Glomerular endothelial cell (primary cell): ENCODE data around the gene PRR5L. TPM values are rescaled to one million over a fixed set of nuclear protein-coding genes. Genes with fewer than 3 reads are reported as not detected.

Experiments
- DNase-seq: peaks from one replicate; pipeline ENCODE4 v3.0.0-alpha.2; 2011; ENCODE audit warnings: low read depth, low spot score; ENCODE audit errors: extremely low read depth
- total RNA-seq: library from RNA; depleted of rRNA; stranded (reverse); fragments of >200 nt; gene quantifications from 2 replicates; pipeline ENCODE4 v1.2.3, GENCODE V29; 2015

The PRR5L gene
- total RNA-seq, 1 donor from 2014 or later = 54.1 TPM

- no peak for DNase-seq
Observed at GRCh38 chr11:36354221-36355003, 58.3 kb downstream of the PRR5L start.

- DNase-seq = no peak
Observed at GRCh38 chr11:36356201-36356600, 60.1 kb downstream of the PRR5L start.

GRCh38 chr11:36357831-36358230 lies 61.7 kb downstream of the PRR5L start:
- DNase-seq = no peak

GRCh38 chr11:36358436-36358835 lies 62.3 kb downstream of the PRR5L start:
- DNase-seq = no peak

- no peak for DNase-seq
Observed at GRCh38 chr11:36360318-36360717, 64.2 kb downstream of the PRR5L start.

- DNase-seq = no peak
Observed at GRCh38 chr11:36360826-36361415, 64.8 kb downstream of the PRR5L start.

- no peak for DNase-seq
Observed at GRCh38 chr11:36361472-36361871, 65.4 kb downstream of the PRR5L start.

- DNase-seq = no peak
Observed at GRCh38 chr11:36361901-36362391, 65.9 kb downstream of the PRR5L start.

- no peak for DNase-seq
Observed at GRCh38 chr11:36362902-36363301, 66.8 kb downstream of the PRR5L start.

GRCh38 chr11:36363361-36364268 lies 67.5 kb downstream of the PRR5L start:
- no peak for DNase-seq

- DNase-seq = no peak
Observed at GRCh38 chr11:36364551-36365325, 68.7 kb downstream of the PRR5L start.

- no peak for DNase-seq
Observed at GRCh38 chr11:36365907-36366306, 69.8 kb downstream of the PRR5L start.

- no peak for DNase-seq
Observed at GRCh38 chr11:36367806-36368680, 72.0 kb downstream of the PRR5L start.

GRCh38 chr11:36371181-36371580 lies 75.1 kb downstream of the PRR5L start:
- no peak for DNase-seq

GRCh38 chr11:36371590-36371989 lies 75.5 kb downstream of the PRR5L start:
- no peak for DNase-seq

- no peak for DNase-seq
Observed at GRCh38 chr11:36372101-36372771, 76.1 kb downstream of the PRR5L start.

- DNase-seq = no peak
Observed at GRCh38 chr11:36373016-36374010, 77.2 kb downstream of the PRR5L start.

- no peak for DNase-seq
Observed at GRCh38 chr11:36374726-36375125, 78.6 kb downstream of the PRR5L start.
